IMR-90 (cell line): Measurements from ENCODE around the gene TMEM126A. TPM values are rescaled to one million over a fixed set of nuclear protein-coding genes. Genes with fewer than 3 reads are reported as not detected.

Source experiments
- ATAC-seq: fragments of 200-7000 bp; cut with Tn5 transposase; 2 replicates; pipeline ENCODE4 v1.9.1; 2020; ENCODE audit warnings: low read depth, mild to moderate bottlenecking, moderate library complexity
- BruUV-seq: library from RNA; stranded (reverse); fragments of 400-500 nt; replicated peaks from 2 replicates; lab custom pipeline; 2021; lab: Mats Ljungman, UMichigan
- CTCF ChIA-PET: fragments of 300-600 bp; formaldehyde crosslinking; extraction: SDS; loops from one replicate; lab custom pipeline; 2021; ENCODE audit warnings: antibody characterized with exemption; lab: Yijun Ruan, JAX
- POLR2A ChIA-PET: fragments of 300-600 bp; sonication (Branson Sonifier 250); formaldehyde crosslinking; loops from one replicate; lab custom pipeline; 2022; ENCODE audit warnings: antibody characterized with exemption; ENCODE audit not compliant: unreplicated experiment; lab: Charles Lee
- DNase-seq: peaks from one replicate; pipeline ENCODE4 v3.0.0; 2013
- H2AFZ ChIP-seq: replicated peaks from 2 replicates; pipeline ENCODE3; 2013; ENCODE audit warnings: low read length, mild to moderate bottlenecking; ENCODE audit not compliant: poor library complexity
- H2AK5ac ChIP-seq: 2 replicates; pipeline ENCODE4 v1.6.1; 2013; ENCODE audit warnings: low read depth, low read length, inconsistent platforms
- H2AK9ac ChIP-seq: replicated peaks from 2 replicates; pipeline ENCODE3; 2013; ENCODE audit warnings: mild to moderate bottlenecking, low read depth, low read length, moderate library complexity; ENCODE audit not compliant: poor library complexity
- H2BK120ac ChIP-seq: 2 replicates; pipeline ENCODE4 v1.6.1; 2013; ENCODE audit warnings: low read depth, low read length, inconsistent platforms
- H2BK15ac ChIP-seq: 3 replicates; pipeline ENCODE4 v1.6.1; 2013; ENCODE audit warnings: low read depth, low read length, inconsistent platforms
- H2BK20ac ChIP-seq: 2 replicates; pipeline ENCODE4 v1.6.1; 2013; ENCODE audit warnings: low read depth, mild to moderate bottlenecking, inconsistent platforms, low read length, moderate library complexity
- H2BK5ac ChIP-seq: 2 replicates; pipeline ENCODE4 v1.6.1; 2013; ENCODE audit warnings: mild to moderate bottlenecking, low read depth, low read length, inconsistent platforms; ENCODE audit not compliant: poor library complexity, severe bottlenecking
- H3K14ac ChIP-seq: replicated peaks from 2 replicates; pipeline ENCODE4 v1.6.1; 2013; ENCODE audit warnings: low read depth, low read length, inconsistent platforms
- H3K18ac ChIP-seq: 2 replicates; pipeline ENCODE4 v1.6.1; 2013; ENCODE audit warnings: low read depth, low read length, control low read depth
- H3K23ac ChIP-seq: 2 replicates; pipeline ENCODE4 v1.6.1; 2013; ENCODE audit warnings: low read depth, low read length, inconsistent platforms
- H3K27ac ChIP-seq: 2 replicates; pipeline ENCODE4 v1.5.1; 2013; ENCODE audit warnings: mild to moderate bottlenecking, control low read depth, low read length; ENCODE audit not compliant: insufficient read depth
- H3K27me3 ChIP-seq: 2 replicates; pipeline ENCODE4 v1.6.1; 2013; ENCODE audit warnings: low read length; ENCODE audit not compliant: control insufficient read depth, insufficient read depth
- H3K36me3 ChIP-seq: 2 replicates; pipeline ENCODE4 v1.6.1; 2013; ENCODE audit warnings: low read length, mixed read lengths; ENCODE audit not compliant: control insufficient read depth, insufficient read depth
- H3K4ac ChIP-seq: 2 replicates; pipeline ENCODE4 v1.6.1; 2013; ENCODE audit warnings: low read depth, low read length, inconsistent platforms
- H3K4me1 ChIP-seq: 2 replicates; pipeline ENCODE4 v1.6.1; 2013; ENCODE audit warnings: low read length, mixed read lengths; ENCODE audit not compliant: control insufficient read depth, insufficient read depth
- H3K4me2 ChIP-seq: 2 replicates; pipeline ENCODE4 v1.6.1; 2013; ENCODE audit warnings: low read depth, mild to moderate bottlenecking, control low read depth, low read length, moderate library complexity
- H3K4me3 ChIP-seq: 2 replicates; pipeline ENCODE4 v1.5.1; 2013; ENCODE audit warnings: low read depth, mild to moderate bottlenecking, control low read depth, low read length, moderate library complexity; ENCODE audit not compliant: insufficient read depth
- H3K56ac ChIP-seq: 2 replicates; pipeline ENCODE4 v1.6.1; 2013; ENCODE audit warnings: low read length, inconsistent platforms; ENCODE audit not compliant: insufficient read depth; ENCODE audit errors: extremely low read depth
- H3K79me1 ChIP-seq, 2 experiments: 2 replicates each; pipeline ENCODE4 v1.6.1; 2013; ENCODE audit warnings: low read length in 2 of 2, inconsistent platforms in 1 of 2, low read depth in 1 of 2
- H3K9ac ChIP-seq: 2 replicates; pipeline ENCODE4 v1.6.1; 2013; ENCODE audit warnings: low read depth, low read length, control low read depth
- H3K9me1 ChIP-seq: 2 replicates; pipeline ENCODE4 v1.6.1; 2013; ENCODE audit warnings: low read length, inconsistent platforms; ENCODE audit not compliant: insufficient read depth
- H3K9me3 ChIP-seq: 2 replicates; pipeline ENCODE4 v1.6.1; 2013; ENCODE audit warnings: low read length; ENCODE audit not compliant: control insufficient read depth, insufficient read depth
- H4K20me1 ChIP-seq: 2 replicates; pipeline ENCODE4 v1.6.1; 2013; ENCODE audit warnings: low read length, inconsistent platforms; ENCODE audit not compliant: insufficient read depth
- H4K5ac ChIP-seq: 2 replicates; pipeline ENCODE4 v1.6.1; 2013; ENCODE audit warnings: mild to moderate bottlenecking, low read depth, low read length, control low read depth
- H4K8ac ChIP-seq, 2 experiments: 2 replicates each; pipeline ENCODE4 v1.6.1; 2013; ENCODE audit warnings: low read depth in 2 of 2, low read length in 2 of 2, control low read depth in 1 of 2, inconsistent platforms in 1 of 2
- H4K91ac ChIP-seq: 2 replicates; pipeline ENCODE4 v1.6.1; 2013; ENCODE audit warnings: low read depth, low read length, inconsistent platforms; ENCODE audit not compliant: insufficient read depth
- BHLHE40 ChIP-seq: fragments of 150-350 bp; IDR thresholded peaks from 2 replicates; pipeline ENCODE4 v1.6.1; 2016; ENCODE audit warnings: mild to moderate bottlenecking, low read depth, low read length
- CEBPB ChIP-seq: IDR thresholded peaks from 2 replicates; pipeline ENCODE4 v1.6.1; 2012; ENCODE audit warnings: low read depth, low read length, improper control_type of control experiment
- MAFK ChIP-seq: IDR thresholded peaks from 2 replicates; pipeline ENCODE4 v1.6.1; 2012; ENCODE audit warnings: low read depth, low read length, improper control_type of control experiment
- MAZ ChIP-seq: IDR thresholded peaks from 2 replicates; pipeline ENCODE4 v1.6.1; 2012; ENCODE audit warnings: low read depth, mild to moderate bottlenecking, low read length, improper control_type of control experiment, moderate library complexity, borderline replicate concordance
- NFE2L2 ChIP-seq: fragments of 150-350 bp; IDR thresholded peaks from 2 replicates; pipeline ENCODE4 v1.6.1; 2016; ENCODE audit warnings: low read depth, mild to moderate bottlenecking, low read length
- POLR2A ChIP-seq: IDR thresholded peaks from 2 replicates; pipeline ENCODE4 v1.6.1; 2012; ENCODE audit warnings: mild to moderate bottlenecking, low read depth, low read length
- RAD21 ChIP-seq: IDR thresholded peaks from 2 replicates; pipeline ENCODE4 v1.6.1; 2012; ENCODE audit warnings: low read length, improper control_type of control experiment
- RCOR1 ChIP-seq: IDR thresholded peaks from 2 replicates; pipeline ENCODE4 v1.6.1; 2012; ENCODE audit warnings: mild to moderate bottlenecking, low read length, improper control_type of control experiment; ENCODE audit not compliant: insufficient replicate concordance
- RFX5 ChIP-seq: IDR thresholded peaks from 2 replicates; pipeline ENCODE4 v1.8.0; 2012; ENCODE audit warnings: low read depth, mild to moderate bottlenecking, low read length, moderate library complexity
- WGBS, 2 experiments: methylation state at CpG; one replicate each; pipeline versions ENCODE4 v1.1.5 to v1.1.7; 2013; ENCODE audit warnings: missing lambda C conversion rate in 2 of 2; ENCODE audit not compliant: insufficient read length in 1 of 2; ENCODE audit errors: extremely low coverage in 2 of 2; 5-methylcytosine and 5-hydroxymethylcytosine counted together
- dilution Hi-C: fragments of 300-500 bp; cut with HindIII; formaldehyde crosslinking; loops from one replicate; pipeline ENCODE4 v1.14.3; 2018; ENCODE audit warnings: low sequenced_read_pairs; ENCODE audit not compliant: unreplicated experiment
- in situ Hi-C: fragments of 300-500 bp; cut with MboI; formaldehyde crosslinking; loops from 3 replicates; pipeline ENCODE4 v1.14.3; 2019; ENCODE audit warnings: low sequenced_read_pairs, inconsistent platforms, mixed read lengths
- intact Hi-C: fragments of 100-400 bp; cut with micrococcal nuclease; formaldehyde crosslinking; loops from 2 replicates; pipeline ENCODE4 v1.10.0; 2022
- polyA plus RNA-seq, 3 experiments: library from polyadenylated mRNA; depleted of rRNA; stranded (reverse); fragments of >200 nt; gene quantifications; 2 replicates each; pipeline ENCODE4 v1.2.3, GENCODE V29; 2012; ENCODE audit warnings: low replicate concordance in 1 of 3
- total RNA-seq: library from RNA; depleted of rRNA; stranded (reverse); fragments of >200 nt; gene quantifications from 2 replicates; pipeline ENCODE4 v1.2.3, GENCODE V29; 2012
- TF ChIP-seq, protein P1 (sequence below): fragments of 150-350 bp; IDR thresholded peaks from 2 replicates; pipeline ENCODE4 v1.6.1; 2017; ENCODE audit warnings: mild to moderate bottlenecking, antibody characterized with exemption, low read length, low read depth
- TF ChIP-seq, protein P2 (sequence below): fragments of 150-350 bp; IDR thresholded peaks from 2 replicates; pipeline ENCODE4 v1.6.1; 2016; ENCODE audit warnings: low read depth, mild to moderate bottlenecking, low read length, moderate library complexity, borderline replicate concordance
- TF ChIP-seq, protein P3 (sequence below): conservative IDR thresholded peaks from 2 replicates; pipeline ENCODE4 v1.5.1; 2012; ENCODE audit warnings: mild to moderate bottlenecking, low read depth, low read length, improper control_type of control experiment

The TMEM126A gene
- total and polyA plus RNA-seq, 2 of the 4 experiments (the other 2 are of a cell fraction): 34.9 to 60.4 TPM

DNA sequence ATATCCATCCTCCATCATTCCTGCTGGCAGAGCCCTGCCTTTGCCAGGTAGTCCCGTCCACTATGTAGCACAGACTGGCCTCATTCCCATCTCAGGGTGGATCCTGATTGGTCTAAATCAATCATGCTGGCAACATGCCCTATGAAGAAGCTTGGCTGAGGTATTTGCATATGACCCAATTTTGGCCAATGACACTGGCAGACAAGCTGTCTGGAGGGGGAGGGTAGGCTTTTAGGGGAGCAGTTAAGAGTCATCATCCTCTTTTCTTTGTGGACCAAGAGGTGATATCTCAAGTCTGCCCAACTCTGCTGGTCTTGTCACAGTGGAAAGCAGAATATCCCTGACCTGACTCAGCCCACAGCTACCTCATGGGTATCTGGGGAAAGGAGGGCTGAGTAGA is 33.1 kb downstream of the TMEM126A start:
- Histone ChIP-seq H2AFZ (no peak overlapping the region), H3K27me3 (no peaks in the 10 kb centered on the region), H2AK5ac (no peak overlapping the region), H3K36me3 (no peaks in the 10 kb centered on the region), H4K91ac (no peak overlapping the region), H2BK20ac (no peak overlapping the region), H2BK120ac (no peak overlapping the region), H3K18ac (no peak overlapping the region), H4K5ac (no peak overlapping the region), H4K20me1 (no peaks in the 10 kb centered on the region), H2AK9ac (no peak overlapping the region), H3K79me1 (peaks cover 6 to 14% of the 10 kb centered on the region in 2 experiments), H3K4me2 (no peak overlapping the region), H2BK5ac (no peak overlapping the region), H3K9me1 (no peaks in the 10 kb centered on the region; the same call in 1 of the 2 replicates), H3K4me3 (no peak overlapping the region), H3K14ac (no peak overlapping the region), H3K9ac (no peak overlapping the region), H3K56ac (no peak overlapping the region), H3K23ac (no peak overlapping the region), H3K4ac (no peak overlapping the region), H3K4me1 (peaks cover 2% of the 10 kb centered on the region; the same call in 1 of the 2 replicates), H3K9me3 (no peaks in the 10 kb centered on the region), H2BK15ac (no peak overlapping the region), H4K8ac (no peak overlapping the region), H3K27ac (no peak overlapping the region)
- ChIA-PET POLR2A (no interaction called here), CTCF (interaction anchor here (0.6 to 2.3 kb wide), 2 partner anchors 12 to 18 kb away, joined by 3 to 8 read pairs; no protein-coding TSS in a partner anchor)
- DNase-seq (no peak), ATAC-seq (no peak)
- 80% methylated on average over 1 of the region's 1 CpG; no CpG with 5 or more reads in 1 of the 2 experiments for WGBS, 2 experiments
- TF ChIP-seq BHLHE40 (no peak), RCOR1 (no peak), MAZ (no peak), CEBPB (no peak), POLR2A (no peak), MAFK (no peak), NFE2L2 (no peak), RAD21 (no peak), RFX5 (no peak)
- TF ChIP-seq, protein P1, sequence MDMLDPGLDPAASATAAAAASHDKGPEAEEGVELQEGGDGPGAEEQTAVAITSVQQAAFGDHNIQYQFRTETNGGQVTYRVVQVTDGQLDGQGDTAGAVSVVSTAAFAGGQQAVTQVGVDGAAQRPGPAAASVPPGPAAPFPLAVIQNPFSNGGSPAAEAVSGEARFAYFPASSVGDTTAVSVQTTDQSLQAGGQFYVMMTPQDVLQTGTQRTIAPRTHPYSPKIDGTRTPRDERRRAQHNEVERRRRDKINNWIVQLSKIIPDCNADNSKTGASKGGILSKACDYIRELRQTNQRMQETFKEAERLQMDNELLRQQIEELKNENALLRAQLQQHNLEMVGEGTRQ: no peak
- TF ChIP-seq, protein P2, sequence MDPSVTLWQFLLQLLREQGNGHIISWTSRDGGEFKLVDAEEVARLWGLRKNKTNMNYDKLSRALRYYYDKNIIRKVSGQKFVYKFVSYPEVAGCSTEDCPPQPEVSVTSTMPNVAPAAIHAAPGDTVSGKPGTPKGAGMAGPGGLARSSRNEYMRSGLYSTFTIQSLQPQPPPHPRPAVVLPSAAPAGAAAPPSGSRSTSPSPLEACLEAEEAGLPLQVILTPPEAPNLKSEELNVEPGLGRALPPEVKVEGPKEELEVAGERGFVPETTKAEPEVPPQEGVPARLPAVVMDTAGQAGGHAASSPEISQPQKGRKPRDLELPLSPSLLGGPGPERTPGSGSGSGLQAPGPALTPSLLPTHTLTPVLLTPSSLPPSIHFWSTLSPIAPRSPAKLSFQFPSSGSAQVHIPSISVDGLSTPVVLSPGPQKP: no peak
- TF ChIP-seq, protein P3, sequence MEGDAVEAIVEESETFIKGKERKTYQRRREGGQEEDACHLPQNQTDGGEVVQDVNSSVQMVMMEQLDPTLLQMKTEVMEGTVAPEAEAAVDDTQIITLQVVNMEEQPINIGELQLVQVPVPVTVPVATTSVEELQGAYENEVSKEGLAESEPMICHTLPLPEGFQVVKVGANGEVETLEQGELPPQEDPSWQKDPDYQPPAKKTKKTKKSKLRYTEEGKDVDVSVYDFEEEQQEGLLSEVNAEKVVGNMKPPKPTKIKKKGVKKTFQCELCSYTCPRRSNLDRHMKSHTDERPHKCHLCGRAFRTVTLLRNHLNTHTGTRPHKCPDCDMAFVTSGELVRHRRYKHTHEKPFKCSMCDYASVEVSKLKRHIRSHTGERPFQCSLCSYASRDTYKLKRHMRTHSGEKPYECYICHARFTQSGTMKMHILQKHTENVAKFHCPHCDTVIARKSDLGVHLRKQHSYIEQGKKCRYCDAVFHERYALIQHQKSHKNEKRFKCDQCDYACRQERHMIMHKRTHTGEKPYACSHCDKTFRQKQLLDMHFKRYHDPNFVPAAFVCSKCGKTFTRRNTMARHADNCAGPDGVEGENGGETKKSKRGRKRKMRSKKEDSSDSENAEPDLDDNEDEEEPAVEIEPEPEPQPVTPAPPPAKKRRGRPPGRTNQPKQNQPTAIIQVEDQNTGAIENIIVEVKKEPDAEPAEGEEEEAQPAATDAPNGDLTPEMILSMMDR: no peak
- intact Hi-C loops: no loop called here
- in situ Hi-C loops: loop anchor here (10.0 to 25.0 kb wide), 2 partner anchors 144 to 606 kb away; no protein-coding TSS in a partner anchor
- no TSS peak for BruUV-seq
- dilution Hi-C loops: no loop called here
